HG02798 (cell line): Measurements from ENCODE around the gene XYLB.
A peak's percentile ranks its signal among the peaks of the same experiment; 100 is the strongest.
"Not testable (repeated sequence)": the region's sequence is repeated elsewhere in the genome, so short reads cannot be mapped to it uniquely, and the experiment has no call there.

ENCODE experiments used
- ATAC-seq: cut with Tn5 transposase; IDR thresholded peaks from one replicate; pipeline ENCODE4 v1.9.1; 2021; ENCODE audit warnings: mild to moderate bottlenecking; ENCODE audit not compliant: unreplicated experiment, poor library complexity

XYLB gene

GRCh38 chr3:38346587-38347410, at the start of gene XYLB:
TSS of gene XYLB (plus strand) at chr3:38346785. CDS start at chr3:38346869, 84 bp downstream.
- peak; percentile 99 for ATAC-seq

- not testable (repeated sequence) for ATAC-seq
Observed at GRCh38 chr3:38297053-38297452, 49.5 kb upstream of the XYLB start.

GRCh38 chr3:38297537-38297936, 49.0 kb upstream of the XYLB start:
- no peak for ATAC-seq

GRCh38 chr3:38297947-38298711, 48.5 kb upstream of the XYLB start:
- ATAC-seq: peak; percentile 45

- ATAC-seq: no peak
Observed at GRCh38 chr3:38306941-38307340, 39.6 kb upstream of the XYLB start.

GRCh38 chr3:38307599-38307998, 39.0 kb upstream of the XYLB start:
- ATAC-seq: no peak

GRCh38 chr3:38308456-38308855, 38.1 kb upstream of the XYLB start:
- ATAC-seq: no peak

- ATAC-seq: no peak
Observed at GRCh38 chr3:38311476-38311875, 35.1 kb upstream of the XYLB start.

GRCh38 chr3:38311941-38312340, 34.6 kb upstream of the XYLB start:
- ATAC-seq: no peak

GRCh38 chr3:38312356-38312755, 34.2 kb upstream of the XYLB start:
- no peak for ATAC-seq

- ATAC-seq: no peak
Observed at GRCh38 chr3:38313263-38313662, 33.3 kb upstream of the XYLB start.

GRCh38 chr3:38313695-38314094, 32.9 kb upstream of the XYLB start:
- ATAC-seq: no peak

GRCh38 chr3:38314112-38314763, 32.3 kb upstream of the XYLB start:
- no peak for ATAC-seq

GRCh38 chr3:38314764-38315487, 31.7 kb upstream of the XYLB start:
- ATAC-seq: no peak

GRCh38 chr3:38315488-38316230, 30.9 kb upstream of the XYLB start:
- ATAC-seq: no peak

- no peak for ATAC-seq
Observed at GRCh38 chr3:38316356-38317191, 30.0 kb upstream of the XYLB start.

- no peak for ATAC-seq
Observed at GRCh38 chr3:38317192-38317759, 29.3 kb upstream of the XYLB start.
